ENCODE results near the gene SLC25A17.

- TF ChIP-seq, protein P1, sequence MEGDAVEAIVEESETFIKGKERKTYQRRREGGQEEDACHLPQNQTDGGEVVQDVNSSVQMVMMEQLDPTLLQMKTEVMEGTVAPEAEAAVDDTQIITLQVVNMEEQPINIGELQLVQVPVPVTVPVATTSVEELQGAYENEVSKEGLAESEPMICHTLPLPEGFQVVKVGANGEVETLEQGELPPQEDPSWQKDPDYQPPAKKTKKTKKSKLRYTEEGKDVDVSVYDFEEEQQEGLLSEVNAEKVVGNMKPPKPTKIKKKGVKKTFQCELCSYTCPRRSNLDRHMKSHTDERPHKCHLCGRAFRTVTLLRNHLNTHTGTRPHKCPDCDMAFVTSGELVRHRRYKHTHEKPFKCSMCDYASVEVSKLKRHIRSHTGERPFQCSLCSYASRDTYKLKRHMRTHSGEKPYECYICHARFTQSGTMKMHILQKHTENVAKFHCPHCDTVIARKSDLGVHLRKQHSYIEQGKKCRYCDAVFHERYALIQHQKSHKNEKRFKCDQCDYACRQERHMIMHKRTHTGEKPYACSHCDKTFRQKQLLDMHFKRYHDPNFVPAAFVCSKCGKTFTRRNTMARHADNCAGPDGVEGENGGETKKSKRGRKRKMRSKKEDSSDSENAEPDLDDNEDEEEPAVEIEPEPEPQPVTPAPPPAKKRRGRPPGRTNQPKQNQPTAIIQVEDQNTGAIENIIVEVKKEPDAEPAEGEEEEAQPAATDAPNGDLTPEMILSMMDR (IDR thresholded peaks at IDR 0.05) = no peak
- no peak for TF ChIP-seq POLR2A (IDR thresholded peaks at IDR 0.05)
Observed at GRCh38 chr22:40749829-40750228, 69.3 kb downstream of the SLC25A17 start.
